ENCODE data around the gene NELL1. TPM values are rescaled to one million over a fixed set of nuclear protein-coding genes. Genes with fewer than 3 reads are reported as not detected.

The NELL1 gene
- total and polyA plus RNA-seq, 2 donors (not counting 1 experiment from before 2014, with no cell fraction given), result not detected

- Histone ChIP-seq H3K4me2 (ENCODE audit: extremely low read depth, insufficient read depth, low read length) (no peak overlapping the region), H3K36me3 (ENCODE audit: control insufficient read depth, insufficient read depth, low read length) (no peaks in the 10 kb centered on the region), H3K4me1 (ENCODE audit: control insufficient read depth, extremely low read depth, insufficient read depth, low read length) (no peaks in the 10 kb centered on the region), H3K79me2 (ENCODE audit: control insufficient read depth, insufficient read depth, low read length) (no peaks in the 10 kb centered on the region), H3K27ac (ENCODE audit: insufficient read depth, low read length) (no peak overlapping the region), H3K4me3 (replicated peaks in 1 of 4; ENCODE audit: control extremely low read depth in 1 of 4, insufficient read depth in 1 of 4, low read depth in 3 of 4, low read length in 4 of 4) (no peak overlapping the region), H3K9ac (ENCODE audit: insufficient read depth, low read length) (no peak overlapping the region), H4K20me1 (ENCODE audit: control insufficient read depth, extremely low read depth, insufficient read depth, low read length) (no peaks in the 10 kb centered on the region), H2AFZ (ENCODE audit: low read length) (no peak overlapping the region), H3K27me3 (ENCODE audit: control insufficient read depth, insufficient read depth, low read length) (no peaks in the 10 kb centered on the region), H3K9me3 (ENCODE audit: control insufficient read depth, insufficient read depth, low read depth, low read length) (no peaks in the 10 kb centered on the region)
- DNase-seq (ENCODE audit: low read depth in 2 of 2), result no peak
- TF ChIP-seq EZH2 (IDR thresholded peaks at IDR 0.05; ENCODE audit: low read length, missing control alignments) (no peak), CTCF (conservative IDR thresholded peaks at IDR 0.05 in 1 of 2, IDR thresholded peaks at IDR 0.05 in 1 of 2; ENCODE audit: low read depth in 1 of 2, low read length in 2 of 2) (no peak)
These were observed 626.1 kb downstream of the NELL1 start for GRCh38 chr11:21295508-21295907.

- Histone ChIP-seq H3K4me1 (ENCODE audit: control insufficient read depth, extremely low read depth, insufficient read depth, low read length) (no peaks in the 10 kb centered on the region), H3K4me2 (ENCODE audit: extremely low read depth, insufficient read depth, low read length) (no peak overlapping the region), H3K27me3 (ENCODE audit: control insufficient read depth, insufficient read depth, low read length) (no peaks in the 10 kb centered on the region), H3K27ac (ENCODE audit: insufficient read depth, low read length) (no peak overlapping the region), H2AFZ (ENCODE audit: low read length) (no peak overlapping the region), H4K20me1 (ENCODE audit: control insufficient read depth, extremely low read depth, insufficient read depth, low read length) (no peaks in the 10 kb centered on the region), H3K79me2 (ENCODE audit: control insufficient read depth, insufficient read depth, low read length) (no peaks in the 10 kb centered on the region), H3K36me3 (ENCODE audit: control insufficient read depth, insufficient read depth, low read length) (no peaks in the 10 kb centered on the region), H3K9me3 (ENCODE audit: control insufficient read depth, insufficient read depth, low read depth, low read length) (no peaks in the 10 kb centered on the region), H3K4me3 (replicated peaks in 1 of 4; ENCODE audit: control extremely low read depth in 1 of 4, insufficient read depth in 1 of 4, low read depth in 3 of 4, low read length in 4 of 4) (no peak overlapping the region), H3K9ac (ENCODE audit: insufficient read depth, low read length) (no peak overlapping the region)
- TF ChIP-seq EZH2 (IDR thresholded peaks at IDR 0.05; ENCODE audit: low read length, missing control alignments) (no peak), CTCF (conservative IDR thresholded peaks at IDR 0.05 in 1 of 2, IDR thresholded peaks at IDR 0.05 in 1 of 2; ENCODE audit: low read depth in 1 of 2, low read length in 2 of 2) (no peak)
- no peak for DNase-seq (ENCODE audit: low read depth in 2 of 2)
These were observed 632.6 kb downstream of the NELL1 start for GRCh38 chr11:21301981-21302380.

GRCh38 chr11:21306739-21307358, 637.5 kb downstream of the NELL1 start:
- Histone ChIP-seq H3K9me3 (ENCODE audit: control insufficient read depth, insufficient read depth, low read depth, low read length) (no peaks in the 10 kb centered on the region), H3K4me1 (ENCODE audit: control insufficient read depth, extremely low read depth, insufficient read depth, low read length) (no peaks in the 10 kb centered on the region), H3K4me2 (ENCODE audit: extremely low read depth, insufficient read depth, low read length) (no peak overlapping the region), H3K36me3 (ENCODE audit: control insufficient read depth, insufficient read depth, low read length) (no peaks in the 10 kb centered on the region), H3K9ac (ENCODE audit: insufficient read depth, low read length) (no peak overlapping the region), H2AFZ (ENCODE audit: low read length) (no peak overlapping the region), H3K27me3 (ENCODE audit: control insufficient read depth, insufficient read depth, low read length) (no peaks in the 10 kb centered on the region), H3K79me2 (ENCODE audit: control insufficient read depth, insufficient read depth, low read length) (no peaks in the 10 kb centered on the region), H3K4me3 (replicated peaks in 1 of 4; ENCODE audit: control extremely low read depth in 1 of 4, insufficient read depth in 1 of 4, low read depth in 3 of 4, low read length in 4 of 4) (no peak overlapping the region), H3K27ac (ENCODE audit: insufficient read depth, low read length) (no peak overlapping the region), H4K20me1 (ENCODE audit: control insufficient read depth, extremely low read depth, insufficient read depth, low read length) (no peaks in the 10 kb centered on the region)
- DNase-seq (ENCODE audit: low read depth in 2 of 2), result no peak
- TF ChIP-seq EZH2 (IDR thresholded peaks at IDR 0.05; ENCODE audit: low read length, missing control alignments) (no peak), CTCF (conservative IDR thresholded peaks at IDR 0.05 in 1 of 2, IDR thresholded peaks at IDR 0.05 in 1 of 2; ENCODE audit: low read depth in 1 of 2, low read length in 2 of 2) (no peak)
